ENCODE measurements around the gene CPEB2.

DNA sequence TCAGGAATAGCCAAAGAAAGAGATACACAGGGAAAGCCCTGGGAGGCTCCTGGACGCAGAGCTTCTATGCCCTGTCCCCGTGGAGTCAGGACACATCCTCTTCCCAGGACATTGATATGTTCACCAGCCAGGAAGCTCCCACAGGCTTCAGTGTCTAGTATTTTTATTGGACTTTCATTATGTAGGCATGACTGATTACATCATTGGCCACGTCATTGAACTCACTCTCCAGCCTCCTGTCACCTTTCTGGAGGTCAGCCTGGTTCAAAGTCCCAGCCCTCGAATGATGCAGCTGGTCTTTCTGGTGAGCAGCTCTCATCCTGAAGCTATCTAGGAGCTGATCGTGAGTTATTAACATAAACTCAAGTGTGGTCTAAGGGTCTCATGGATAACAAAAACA, 104.1 kb downstream of the CPEB2 start:
- TF ChIP-seq, protein P1, sequence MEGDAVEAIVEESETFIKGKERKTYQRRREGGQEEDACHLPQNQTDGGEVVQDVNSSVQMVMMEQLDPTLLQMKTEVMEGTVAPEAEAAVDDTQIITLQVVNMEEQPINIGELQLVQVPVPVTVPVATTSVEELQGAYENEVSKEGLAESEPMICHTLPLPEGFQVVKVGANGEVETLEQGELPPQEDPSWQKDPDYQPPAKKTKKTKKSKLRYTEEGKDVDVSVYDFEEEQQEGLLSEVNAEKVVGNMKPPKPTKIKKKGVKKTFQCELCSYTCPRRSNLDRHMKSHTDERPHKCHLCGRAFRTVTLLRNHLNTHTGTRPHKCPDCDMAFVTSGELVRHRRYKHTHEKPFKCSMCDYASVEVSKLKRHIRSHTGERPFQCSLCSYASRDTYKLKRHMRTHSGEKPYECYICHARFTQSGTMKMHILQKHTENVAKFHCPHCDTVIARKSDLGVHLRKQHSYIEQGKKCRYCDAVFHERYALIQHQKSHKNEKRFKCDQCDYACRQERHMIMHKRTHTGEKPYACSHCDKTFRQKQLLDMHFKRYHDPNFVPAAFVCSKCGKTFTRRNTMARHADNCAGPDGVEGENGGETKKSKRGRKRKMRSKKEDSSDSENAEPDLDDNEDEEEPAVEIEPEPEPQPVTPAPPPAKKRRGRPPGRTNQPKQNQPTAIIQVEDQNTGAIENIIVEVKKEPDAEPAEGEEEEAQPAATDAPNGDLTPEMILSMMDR (IDR thresholded peaks at IDR 0.05): no peak
- TF ChIP-seq EP300 (IDR thresholded peaks at IDR 0.05): no peak
